Vagina (tissue), 2 donors: ENCODE results near the gene KAZALD1.

Experiments used
- POLR2A ChIP-seq, 2 donors: fragments of 450-650 bp; IDR thresholded peaks; one replicate each; pipeline ENCODE4 v1.6.1; 2017; ENCODE audit warnings: antibody characterized with exemption in 2 of 2, mild to moderate bottlenecking in 2 of 2, moderate library complexity in 2 of 2
- POLR2AphosphoS5 ChIP-seq, 2 donors: sonication (generic); formaldehyde crosslinking; IDR thresholded peaks; one replicate each; pipeline ENCODE4 v1.9.0; 2017; ENCODE audit warnings: antibody characterized with exemption in 2 of 2, mild to moderate bottlenecking in 2 of 2, low read depth in 1 of 2; ENCODE audit not compliant: insufficient read depth in 1 of 2
- TF ChIP-seq, protein P1 (sequence below), 3 experiments: fragments of 450-650 bp in 2 of 3; fragments of 200-600 bp in 1 of 3; sonication (generic) in 1 of 3; IDR thresholded peaks; one replicate each; pipeline ENCODE4 v1.5.1; 2017 to 2019; ENCODE audit warnings: antibody characterized with exemption in 3 of 3, mild to moderate bottlenecking in 2 of 3, moderate library complexity in 2 of 3

DNA sequence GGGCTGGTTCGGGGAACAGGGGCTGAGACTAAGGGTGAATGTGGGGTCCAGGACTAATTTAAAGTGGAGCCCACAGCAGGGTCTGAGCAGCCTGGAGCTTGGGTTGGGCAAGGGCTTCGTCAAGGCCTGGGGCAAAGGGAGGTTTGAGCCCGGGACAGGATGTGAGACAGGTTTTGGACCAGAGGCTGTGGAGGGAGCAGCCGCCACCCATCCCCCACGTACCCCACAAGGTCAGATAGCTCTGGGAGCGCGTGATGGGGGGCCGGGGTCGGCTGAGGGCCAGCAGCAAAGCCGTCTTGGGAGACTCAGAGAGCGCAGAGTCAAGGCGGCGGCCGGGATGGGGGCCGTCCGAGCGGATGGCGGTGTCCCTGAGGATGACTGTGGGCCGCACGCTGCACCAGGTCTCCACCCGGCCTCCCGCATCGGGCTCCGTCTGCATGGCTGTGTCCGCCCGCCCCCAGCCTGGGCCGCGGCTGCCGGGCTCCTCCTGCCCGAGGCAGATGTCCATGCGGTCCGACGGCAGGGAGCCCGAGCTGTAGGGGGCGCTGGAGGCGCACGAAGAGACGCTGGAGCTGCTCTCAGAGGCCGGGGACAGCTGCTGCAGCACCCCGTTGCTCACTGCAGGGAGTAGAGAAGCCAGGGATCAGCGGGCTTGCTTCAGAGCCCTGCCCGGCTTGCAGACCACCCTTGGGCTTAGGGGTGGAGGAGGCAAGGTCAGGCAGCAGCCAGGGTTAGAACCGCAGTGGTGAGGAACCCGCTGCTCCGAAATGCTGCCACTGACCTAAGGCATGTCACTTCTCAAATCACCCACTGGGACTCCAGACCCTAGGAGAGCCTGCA, 43.0 kb upstream of the KAZALD1 start:
- TF ChIP-seq POLR2A (IDR thresholded peaks at IDR 0.05) (no peak), POLR2AphosphoS5 (IDR thresholded peaks at IDR 0.05; ENCODE audit: insufficient read depth in 1 of 2, low read depth in 1 of 2) (no peak)
- TF ChIP-seq, protein P1, sequence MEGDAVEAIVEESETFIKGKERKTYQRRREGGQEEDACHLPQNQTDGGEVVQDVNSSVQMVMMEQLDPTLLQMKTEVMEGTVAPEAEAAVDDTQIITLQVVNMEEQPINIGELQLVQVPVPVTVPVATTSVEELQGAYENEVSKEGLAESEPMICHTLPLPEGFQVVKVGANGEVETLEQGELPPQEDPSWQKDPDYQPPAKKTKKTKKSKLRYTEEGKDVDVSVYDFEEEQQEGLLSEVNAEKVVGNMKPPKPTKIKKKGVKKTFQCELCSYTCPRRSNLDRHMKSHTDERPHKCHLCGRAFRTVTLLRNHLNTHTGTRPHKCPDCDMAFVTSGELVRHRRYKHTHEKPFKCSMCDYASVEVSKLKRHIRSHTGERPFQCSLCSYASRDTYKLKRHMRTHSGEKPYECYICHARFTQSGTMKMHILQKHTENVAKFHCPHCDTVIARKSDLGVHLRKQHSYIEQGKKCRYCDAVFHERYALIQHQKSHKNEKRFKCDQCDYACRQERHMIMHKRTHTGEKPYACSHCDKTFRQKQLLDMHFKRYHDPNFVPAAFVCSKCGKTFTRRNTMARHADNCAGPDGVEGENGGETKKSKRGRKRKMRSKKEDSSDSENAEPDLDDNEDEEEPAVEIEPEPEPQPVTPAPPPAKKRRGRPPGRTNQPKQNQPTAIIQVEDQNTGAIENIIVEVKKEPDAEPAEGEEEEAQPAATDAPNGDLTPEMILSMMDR (IDR thresholded peaks at IDR 0.05), result peak in 2 of 3 experiments; percentile 30 to 36
